AG04450 (cell line): ENCODE results near the gene MTR. TPM values are rescaled to one million over a fixed set of nuclear protein-coding genes. Genes with fewer than 3 reads are reported as not detected.

Source experiments
- CTCF ChIA-PET: fragments of 300-600, 350-600 bp; formaldehyde crosslinking; extraction: SDS; loops from one replicate; lab custom pipeline; 2022; ENCODE audit warnings: antibody characterized with exemption, inconsistent platforms; lab: Charles Lee
- POLR2A ChIA-PET: fragments of 350-600 bp; formaldehyde crosslinking; extraction: SDS; loops from one replicate; lab custom pipeline; 2021; ENCODE audit warnings: antibody characterized with exemption, inconsistent platforms; lab: Yijun Ruan, JAX
- DNase-seq: peaks from one replicate; pipeline ENCODE4 v3.0.0-alpha.2; 2011; ENCODE audit warnings: low read depth, low spot score
- H3K27ac ChIP-seq: one replicate; pipeline ENCODE4 v1.5.1; 2012; ENCODE audit warnings: low read depth, low read length, control low read depth
- H3K27me3 ChIP-seq: one replicate; pipeline ENCODE4 v1.6.0; 2012; ENCODE audit warnings: low read length; ENCODE audit not compliant: control insufficient read depth, insufficient read depth
- H3K4me3 ChIP-seq: 2 replicates; pipeline ENCODE4 v1.5.1; 2011; ENCODE audit warnings: mild to moderate bottlenecking, low read depth, low read length, control low read depth
- H3K9me3 ChIP-seq: 2 replicates; pipeline ENCODE4 v1.5.1; 2012; ENCODE audit warnings: low read length; ENCODE audit not compliant: control insufficient read depth, insufficient read depth
- CTCF ChIP-seq: IDR thresholded peaks from 2 replicates; pipeline ENCODE4 v1.5.1; 2011; ENCODE audit warnings: low read depth, low read length, control low read depth, inconsistent platforms
- polyA plus RNA-seq: library from polyadenylated mRNA; depleted of rRNA; stranded (reverse); fragments of >200 nt; gene quantifications from 2 replicates; pipeline ENCODE4 v1.2.3, GENCODE V29; 2011

Gene MTR
- polyA plus RNA-seq, 1 experiment = 13.0 TPM

- Histone ChIP-seq H3K9me3 (no peaks in the 10 kb centered on the region), H3K27ac (no peak overlapping the region), H3K27me3 (no peaks in the 10 kb centered on the region), H3K4me3 (no peak overlapping the region)
- ChIA-PET POLR2A (no interaction called here), CTCF (interaction anchor here (0.6 to 0.7 kb wide), 2 partner anchors 56 to 504 kb away, joined by 3 read pairs; no protein-coding TSS in a partner anchor)
- DNase-seq = no peak
- no peak for TF ChIP-seq CTCF
These were observed 87.6 kb downstream of the MTR start for GRCh38 chr1:236882678-236883077.

GRCh38 chr1:236886199-236886598 lies 91.1 kb downstream of the MTR start:
- CTCF ChIA-PET = no interaction called here
- DNase-seq = no peak
- H3K9me3 ChIP-seq = no peaks in the 10 kb centered on the region
- no peaks in the 10 kb centered on the region for H3K27me3 ChIP-seq
- TF ChIP-seq CTCF = no peak
- POLR2A ChIA-PET = no interaction called here
- no peak overlapping the region for H3K4me3 ChIP-seq
- no peak overlapping the region for H3K27ac ChIP-seq

GRCh38 chr1:236887081-236887480 lies 92.0 kb downstream of the MTR start:
- ChIA-PET CTCF (interaction anchor here (0.9 kb wide), 1 partner anchor 18 kb away, joined by 4 read pairs; no protein-coding TSS in a partner anchor), POLR2A (no interaction called here)

GRCh38 chr1:236888126-236888525 lies 93.0 kb downstream of the MTR start:
- Histone ChIP-seq H3K27ac (no peak overlapping the region), H3K4me3 (no peak overlapping the region), H3K27me3 (no peaks in the 10 kb centered on the region), H3K9me3 (no peaks in the 10 kb centered on the region)
- DNase-seq = no peak
- POLR2A ChIA-PET = no interaction called here
- CTCF ChIA-PET = no interaction called here
- TF ChIP-seq CTCF = no peak

More at GRCh38 chr1:236887081-236887480, 92.0 kb downstream of the MTR start:
- Histone ChIP-seq H3K9me3 (no peaks in the 10 kb centered on the region), H3K27ac (no peak overlapping the region), H3K27me3 (no peaks in the 10 kb centered on the region), H3K4me3 (no peak overlapping the region)
- DNase-seq = no peak
- no peak for TF ChIP-seq CTCF

- ChIA-PET POLR2A (no interaction called here), CTCF (interaction anchor here (0.7 kb wide), 1 partner anchor 36 kb away, joined by 4 read pairs; no protein-coding TSS in a partner anchor)
- no peak overlapping the region for H3K27ac ChIP-seq
- H3K9me3 ChIP-seq = no peaks in the 10 kb centered on the region
- H3K4me3 ChIP-seq = no peak overlapping the region
- no peak for DNase-seq
- H3K27me3 ChIP-seq = no peaks in the 10 kb centered on the region
- TF ChIP-seq CTCF = no peak
These were observed 93.8 kb downstream of the MTR start for GRCh38 chr1:236888903-236889302.
